Measurements from ENCODE around the gene KIAA0930.
A peak's percentile ranks its signal among the peaks of the same experiment; 100 is the strongest.
"Not testable (repeated sequence)": the region's sequence is repeated elsewhere in the genome, so short reads cannot be mapped to it uniquely, and the experiment has no call there.

The KIAA0930 gene

GRCh38 chr22:45240810-45241631, at the start of gene KIAA0930:
Gene KIAA0930, minus strand, starts transcription at chr22:45240894. Its CDS starts 191 bp downstream, at chr22:45240703.
- no peak for DNase-seq (ENCODE audit: low read depth, low spot score)

GRCh38 chr22:45286854-45287551, 46.3 kb upstream of the KIAA0930 start:
- no peak for DNase-seq (ENCODE audit: low read depth, low spot score)
- no peak overlapping the region for H3K27ac ChIP-seq

More at GRCh38 chr22:45240810-45241631, at the start of gene KIAA0930:
- peak within 1 kb of the TSS; percentile 62 for H3K27ac ChIP-seq

GRCh38 chr22:45285263-45286058, 44.8 kb upstream of the KIAA0930 start:
- no peak for DNase-seq (ENCODE audit: low read depth, low spot score)
- no peak overlapping the region for H3K27ac ChIP-seq

- no peak for DNase-seq (ENCODE audit: low read depth, low spot score)
- no peak within 1 kb of the TSS for H3K27ac ChIP-seq
These were observed 44.1 kb upstream of the KIAA0930 start, which contains the start of gene UPK3A for GRCh38 chr22:45284705-45285262. Gene UPK3A, plus strand, starts transcription at chr22:45284949. Its CDS starts 65 bp downstream, at chr22:45285014.

GRCh38 chr22:45281010-45281409, 40.3 kb upstream of the KIAA0930 start:
- no peak for DNase-seq (ENCODE audit: low read depth, low spot score)
- H3K27ac ChIP-seq = no peak overlapping the region

- DNase-seq (ENCODE audit: low read depth, low spot score) = no peak
- H3K27ac ChIP-seq = no peak overlapping the region
These were observed 39.9 kb upstream of the KIAA0930 start for GRCh38 chr22:45280587-45280980.

GRCh38 chr22:45278125-45278524, 37.4 kb upstream of the KIAA0930 start:
- no peak for DNase-seq (ENCODE audit: low read depth, low spot score)
- H3K27ac ChIP-seq = no peak overlapping the region

GRCh38 chr22:45277720-45278119, 37.0 kb upstream of the KIAA0930 start:
- H3K27ac ChIP-seq; DNase-seq (ENCODE audit: low read depth, low spot score): not testable (repeated sequence)

GRCh38 chr22:45276507-45277105, 35.9 kb upstream of the KIAA0930 start:
- no peak for DNase-seq (ENCODE audit: low read depth, low spot score)
- H3K27ac ChIP-seq = no peak overlapping the region

- DNase-seq (ENCODE audit: low read depth, low spot score) = no peak
- H3K27ac ChIP-seq = no peak overlapping the region
These were observed 32.9 kb upstream of the KIAA0930 start for GRCh38 chr22:45273452-45274075.

- no peak for DNase-seq (ENCODE audit: low read depth, low spot score)
- H3K27ac ChIP-seq = no peak overlapping the region
These were observed 31.8 kb upstream of the KIAA0930 start for GRCh38 chr22:45272498-45272897.

- no peak for DNase-seq (ENCODE audit: low read depth, low spot score)
- H3K27ac ChIP-seq = no peak overlapping the region
These were observed 31.0 kb upstream of the KIAA0930 start for GRCh38 chr22:45271667-45272201.

GRCh38 chr22:45270095-45271020, 29.7 kb upstream of the KIAA0930 start:
- no peak for DNase-seq (ENCODE audit: low read depth, low spot score)
- H3K27ac ChIP-seq = no peak overlapping the region

- DNase-seq (ENCODE audit: low read depth, low spot score) = no peak
- H3K27ac ChIP-seq = no peak overlapping the region
These were observed 28.5 kb upstream of the KIAA0930 start for GRCh38 chr22:45268958-45269844.

GRCh38 chr22:45268167-45268957, 27.7 kb upstream of the KIAA0930 start:
- H3K27ac ChIP-seq = no peak overlapping the region
- DNase-seq (ENCODE audit: low read depth, low spot score) = no peak

GRCh38 chr22:45265535-45265934, 24.8 kb upstream of the KIAA0930 start:
- no peak overlapping the region for H3K27ac ChIP-seq
- no peak for DNase-seq (ENCODE audit: low read depth, low spot score)

Data from epithelial cell of prostate (primary cell).